Middle frontal gyrus (tissue), 1 donor: Measurements from ENCODE around the gene UST.
"Not testable (repeated sequence)": the region's sequence is repeated elsewhere in the genome, so short reads cannot be mapped to it uniquely, and the experiment has no call there.

Source experiments
- DNase-seq: peaks from one replicate; pipeline ENCODE4 v3.0.0-alpha.2; 2015; ENCODE audit warnings: low spot score; ENCODE audit errors: extremely low spot score

The UST gene

DNA sequence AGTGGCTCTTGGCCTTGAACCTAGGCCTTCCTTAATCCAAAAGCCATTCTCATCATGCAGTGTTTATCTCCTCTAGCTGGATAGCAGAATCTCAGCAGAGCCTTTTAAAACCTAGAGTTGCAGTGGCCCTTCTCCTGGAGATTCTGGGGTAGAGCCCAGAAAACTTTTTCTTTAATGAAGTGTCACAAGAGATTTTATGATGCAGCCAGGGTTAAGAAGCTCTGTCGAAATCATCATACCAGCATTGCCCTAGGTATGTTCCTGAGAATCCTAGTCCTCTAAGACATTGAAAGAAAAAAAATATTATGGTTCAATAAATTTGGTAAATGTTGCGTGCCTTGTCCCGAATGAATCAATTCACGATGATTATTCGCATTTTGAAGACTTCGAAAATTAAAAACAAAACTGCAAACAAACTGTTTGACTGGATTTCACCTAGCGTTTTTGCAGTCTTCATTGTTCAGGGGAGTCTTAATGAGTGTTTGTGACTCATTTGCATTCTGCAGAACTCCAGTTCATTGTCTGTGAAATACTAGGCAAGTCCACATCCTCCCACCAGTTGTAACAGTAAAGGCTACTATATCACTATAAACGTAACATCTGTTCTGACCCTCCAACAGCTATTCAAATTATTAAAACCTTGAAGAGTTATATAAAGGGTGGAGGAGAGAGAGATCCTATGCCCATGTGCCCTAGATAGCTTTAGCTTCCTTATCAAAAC lies 198.6 kb downstream of the UST start:
- DNase-seq = no peak

- peak; percentile 50 for DNase-seq
These were observed 201.0 kb downstream of the UST start for GRCh38 chr6:148947621-148948444.

GRCh38 chr6:148951662-148952061 lies 204.8 kb downstream of the UST start:
- DNase-seq = no peak

- DNase-seq = no peak
These were observed 205.6 kb downstream of the UST start for GRCh38 chr6:148952147-148953035.

DNA sequence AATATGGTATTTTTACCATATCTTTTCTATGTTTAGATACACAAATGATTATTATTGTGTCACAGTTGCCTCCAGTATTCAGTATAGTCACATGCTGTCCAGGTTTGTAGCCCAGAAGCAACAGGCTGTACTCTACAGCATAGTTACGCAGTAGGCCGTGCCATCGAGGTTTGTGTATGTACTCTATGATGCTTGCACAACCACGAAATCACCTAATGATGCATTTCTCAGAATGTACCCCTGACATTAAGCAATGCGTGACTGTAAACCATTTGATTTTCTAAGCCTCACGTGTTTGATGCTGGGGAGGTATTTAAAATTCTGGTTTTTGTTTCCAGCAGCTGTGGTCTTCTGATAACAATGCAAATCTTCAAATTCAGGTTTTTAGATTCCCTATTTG lies 207.6 kb downstream of the UST start:
- DNase-seq = no peak

- no peak for DNase-seq
These were observed 208.1 kb downstream of the UST start for GRCh38 chr6:148954934-148955333.

GRCh38 chr6:148955441-148955840 lies 208.6 kb downstream of the UST start:
- DNase-seq = no peak

DNA sequence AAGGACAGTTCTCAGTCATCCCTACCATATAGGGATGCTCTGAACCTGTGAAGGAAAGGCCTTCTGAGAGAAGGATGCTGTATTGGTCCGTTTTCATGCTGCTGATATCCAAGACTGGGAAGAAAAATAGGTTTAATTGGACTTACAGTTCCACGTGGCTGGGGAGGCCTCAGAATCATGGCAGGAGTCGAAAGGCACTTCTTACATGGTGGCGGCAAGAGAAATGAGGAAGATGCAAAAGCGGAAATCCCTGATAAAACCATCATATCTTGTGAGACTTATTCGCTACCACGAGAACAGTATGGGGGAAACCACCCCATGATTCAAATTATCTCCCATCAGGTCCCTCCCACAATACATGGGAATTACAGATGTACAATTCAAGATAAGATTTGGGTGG lies 209.3 kb downstream of the UST start:
- not testable (repeated sequence) for DNase-seq

DNA sequence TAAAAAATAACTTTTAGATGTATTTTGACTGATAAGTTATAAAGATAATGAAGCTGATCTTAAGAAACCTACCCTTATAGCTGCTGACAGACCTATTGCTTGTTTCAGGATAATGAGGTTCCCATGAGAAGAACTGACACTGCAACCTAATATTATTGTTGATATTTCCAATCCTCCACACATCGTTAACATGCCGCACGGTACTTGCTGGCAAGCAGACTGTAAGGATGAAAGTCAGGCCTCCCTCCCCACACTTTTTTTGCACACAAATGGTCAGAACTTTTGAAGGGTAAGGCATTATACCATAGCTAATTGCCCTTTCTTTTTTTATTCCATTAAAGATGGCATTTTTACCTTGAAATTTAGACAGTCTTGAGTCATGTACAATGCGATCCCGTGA lies 210.9 kb downstream of the UST start:
- DNase-seq = no peak

GRCh38 chr6:148959008-148959407 lies 212.2 kb downstream of the UST start:
- DNase-seq = no peak

GRCh38 chr6:148959501-148959900 lies 212.7 kb downstream of the UST start:
- no peak for DNase-seq

DNA sequence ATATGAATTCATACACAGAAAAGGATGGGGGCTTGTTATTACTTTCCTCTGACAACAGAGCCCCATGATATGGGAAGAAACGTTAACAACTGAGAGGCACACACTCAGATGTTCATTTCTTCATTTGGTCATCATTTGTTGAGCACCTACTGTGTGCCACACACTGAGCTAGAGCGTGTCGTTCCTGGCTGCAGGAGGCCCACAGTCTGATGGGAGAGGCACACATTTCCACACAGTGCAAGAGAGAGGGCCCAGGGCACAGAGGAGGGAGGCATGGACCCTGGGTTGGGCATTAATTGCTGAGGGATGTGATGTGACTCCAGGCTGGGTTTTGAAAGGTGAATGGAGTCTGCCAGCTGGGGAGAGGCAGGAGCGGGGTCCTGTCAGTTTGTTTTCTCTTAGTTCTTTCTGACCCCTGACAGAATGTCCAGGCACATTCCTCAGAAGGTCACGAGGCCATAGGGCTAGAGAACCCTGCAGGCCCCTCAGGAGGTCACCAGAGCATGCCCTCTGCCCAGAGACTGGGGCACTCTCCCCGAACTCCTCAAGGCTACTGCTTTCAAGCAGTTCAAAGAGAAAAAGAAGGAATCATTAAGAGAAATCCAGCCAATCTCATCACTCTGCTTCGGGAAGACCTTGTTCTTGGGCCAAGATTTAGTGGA lies 216.2 kb downstream of the UST start:
- DNase-seq = no peak

- no peak for DNase-seq
These were observed 216.9 kb downstream of the UST start for GRCh38 chr6:148963738-148964137.

DNA sequence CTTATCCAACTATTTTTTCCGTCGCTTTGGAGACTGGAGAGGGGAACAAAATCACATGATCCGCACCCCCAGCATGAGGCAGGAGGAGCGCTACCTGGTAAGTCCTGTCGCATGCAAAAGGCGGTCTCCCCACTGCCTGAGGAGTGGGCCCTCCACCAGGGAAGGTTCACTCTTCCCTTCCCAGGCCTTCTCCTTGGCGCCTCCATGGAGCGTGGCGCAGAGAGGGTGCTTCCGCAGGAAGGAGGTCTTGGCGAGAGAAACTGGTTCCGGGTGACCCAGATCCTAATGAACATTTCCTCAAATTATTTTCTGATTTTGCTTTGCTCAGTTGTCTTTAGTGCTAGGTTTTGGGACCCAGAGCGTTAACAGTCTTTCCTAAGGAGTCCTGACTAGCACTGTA lies 217.6 kb downstream of the UST start:
- no peak for DNase-seq

GRCh38 chr6:148965287-148965686 lies 218.5 kb downstream of the UST start:
- no peak for DNase-seq

DNA sequence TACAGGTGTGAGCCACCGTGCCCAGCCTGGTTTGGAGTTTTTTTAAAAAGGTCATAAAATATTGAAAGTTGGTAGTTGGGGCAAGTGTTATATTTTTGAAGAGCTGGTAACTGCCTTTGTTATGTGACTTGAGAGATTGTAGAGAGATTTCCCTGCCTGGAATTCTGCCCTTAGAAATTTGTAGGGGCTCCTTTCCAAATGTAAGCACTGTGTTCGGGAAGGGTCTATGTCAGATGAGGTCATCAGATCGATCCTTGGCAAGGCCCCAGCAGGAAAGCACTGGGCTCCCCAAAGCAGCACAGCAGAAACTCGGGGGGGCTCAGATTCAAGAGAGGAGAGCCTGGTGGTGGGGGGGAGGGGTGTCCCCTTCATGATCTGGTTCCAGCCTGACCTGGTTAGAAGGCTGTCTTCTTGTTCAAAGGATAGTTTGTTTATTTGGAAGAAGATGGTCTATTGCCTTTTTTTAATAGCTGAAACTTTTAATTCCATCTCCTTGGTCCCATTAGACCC lies 220.2 kb downstream of the UST start:
- DNase-seq = no peak

DNA sequence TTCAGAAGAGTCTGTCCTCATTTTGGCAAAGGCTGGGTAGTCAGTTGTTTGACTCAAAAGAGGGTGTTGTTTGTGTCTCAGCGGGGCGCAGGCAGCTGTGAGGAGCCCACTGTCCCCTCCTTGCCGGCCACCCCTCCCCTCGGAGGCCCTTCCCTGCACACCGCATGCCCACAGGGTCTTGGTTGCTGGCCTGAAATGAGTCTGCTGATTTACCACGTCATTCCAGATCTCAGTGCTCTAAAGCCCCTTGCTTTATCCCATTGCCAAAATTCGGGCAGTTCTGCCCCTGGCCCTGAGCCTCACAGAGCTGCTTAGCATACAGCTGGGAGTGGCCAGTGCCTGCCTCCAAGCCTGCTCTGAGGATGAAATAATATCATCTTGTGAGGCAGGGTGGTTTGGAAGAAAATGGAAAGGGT lies 220.7 kb downstream of the UST start:
- peak; percentile 33 for DNase-seq

- DNase-seq = no peak
These were observed 222.2 kb downstream of the UST start for GRCh38 chr6:148968771-148969602.

DNA sequence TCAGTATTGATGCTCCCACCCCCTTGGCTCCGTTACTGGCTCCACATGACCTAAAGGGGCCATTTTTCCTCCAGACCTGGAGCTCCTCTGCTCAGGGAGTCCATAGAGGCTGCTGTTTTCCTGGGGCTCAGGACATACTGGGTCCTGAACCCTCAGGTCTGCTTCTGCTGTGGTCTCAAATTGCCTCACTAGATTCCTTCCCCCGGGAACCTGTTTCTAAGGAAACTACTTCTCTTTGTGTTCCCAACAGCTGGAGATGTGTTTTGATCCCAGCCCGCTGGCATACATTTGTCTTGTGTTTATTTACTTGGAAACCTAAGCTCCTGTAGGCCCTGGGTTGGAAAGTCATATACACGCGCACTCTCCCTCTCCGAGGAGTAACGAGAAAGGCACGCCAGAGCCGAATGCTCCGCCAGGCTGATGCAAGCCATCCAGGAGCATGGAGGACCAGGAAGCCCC lies 222.8 kb downstream of the UST start:
- DNase-seq = no peak
